ENCODE results near the gene BDP1.
"Not testable (repeated sequence)": the region's sequence is repeated elsewhere in the genome, so short reads cannot be mapped to it uniquely, and the experiment has no call there.

DNA sequence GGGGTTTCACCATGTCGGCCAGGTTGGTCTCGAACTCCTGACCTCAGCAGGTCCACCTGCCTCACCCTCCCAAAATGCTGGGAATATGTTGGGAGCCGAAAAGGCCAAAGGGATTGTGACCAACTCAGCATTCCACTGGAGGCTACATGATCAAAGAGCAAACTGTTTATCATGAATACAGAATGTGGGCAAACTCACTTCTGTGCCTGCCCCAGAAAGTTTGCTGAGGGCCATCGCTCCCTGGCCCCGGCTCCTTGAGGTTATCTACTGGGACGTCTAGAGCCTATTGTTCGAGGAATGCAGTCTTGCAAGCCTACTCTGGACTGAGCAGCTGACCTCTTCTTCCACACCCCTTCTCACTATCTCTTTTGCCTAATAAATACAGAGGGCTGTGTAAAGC lies 116.4 kb downstream of the BDP1 start:
- not testable (repeated sequence) for TF ChIP-seq EZH2 (IDR thresholded peaks at IDR 0.05; ENCODE audit: borderline replicate concordance); EZH2phosphoT487 (IDR thresholded peaks at IDR 0.05; ENCODE audit: low read depth, severe bottlenecking, unreplicated experiment)
- TF ChIP-seq, protein P1, sequence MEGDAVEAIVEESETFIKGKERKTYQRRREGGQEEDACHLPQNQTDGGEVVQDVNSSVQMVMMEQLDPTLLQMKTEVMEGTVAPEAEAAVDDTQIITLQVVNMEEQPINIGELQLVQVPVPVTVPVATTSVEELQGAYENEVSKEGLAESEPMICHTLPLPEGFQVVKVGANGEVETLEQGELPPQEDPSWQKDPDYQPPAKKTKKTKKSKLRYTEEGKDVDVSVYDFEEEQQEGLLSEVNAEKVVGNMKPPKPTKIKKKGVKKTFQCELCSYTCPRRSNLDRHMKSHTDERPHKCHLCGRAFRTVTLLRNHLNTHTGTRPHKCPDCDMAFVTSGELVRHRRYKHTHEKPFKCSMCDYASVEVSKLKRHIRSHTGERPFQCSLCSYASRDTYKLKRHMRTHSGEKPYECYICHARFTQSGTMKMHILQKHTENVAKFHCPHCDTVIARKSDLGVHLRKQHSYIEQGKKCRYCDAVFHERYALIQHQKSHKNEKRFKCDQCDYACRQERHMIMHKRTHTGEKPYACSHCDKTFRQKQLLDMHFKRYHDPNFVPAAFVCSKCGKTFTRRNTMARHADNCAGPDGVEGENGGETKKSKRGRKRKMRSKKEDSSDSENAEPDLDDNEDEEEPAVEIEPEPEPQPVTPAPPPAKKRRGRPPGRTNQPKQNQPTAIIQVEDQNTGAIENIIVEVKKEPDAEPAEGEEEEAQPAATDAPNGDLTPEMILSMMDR (IDR thresholded peaks at IDR 0.05; ENCODE audit: poor library complexity) = not testable (repeated sequence)
